HEK293T (cell line): ENCODE data around the gene COLEC12.

Experiments used
- ARNT ChIP-seq: fragments of 450-650 bp; IDR thresholded peaks from 2 replicates; pipeline ENCODE4 v1.6.1; 2017; ENCODE audit warnings: mild to moderate bottlenecking
- FOXM1 ChIP-seq: fragments of 450-650 bp; IDR thresholded peaks from 2 replicates; pipeline ENCODE4 v1.6.1; 2017; ENCODE audit warnings: mild to moderate bottlenecking, borderline replicate concordance
- HDGF ChIP-seq: fragments of 450-650 bp; IDR thresholded peaks from 2 replicates; pipeline ENCODE4 v1.6.1; 2017; ENCODE audit warnings: antibody characterized with exemption, borderline replicate concordance
- NFRKB ChIP-seq: fragments of 450-650 bp; IDR thresholded peaks from 2 replicates; pipeline ENCODE4 v1.6.1; 2016; ENCODE audit warnings: mild to moderate bottlenecking, moderate library complexity
- SP1 ChIP-seq: fragments of 450-650 bp; IDR thresholded peaks from 2 replicates; pipeline ENCODE4 v1.6.1; 2017
- TARDBP ChIP-seq: fragments of 450-650 bp; IDR thresholded peaks from 2 replicates; pipeline ENCODE4 v1.6.1; 2016
- ZNF384 ChIP-seq: fragments of 450-650 bp; IDR thresholded peaks from 2 replicates; pipeline ENCODE4 v1.6.1; 2016

DNA sequence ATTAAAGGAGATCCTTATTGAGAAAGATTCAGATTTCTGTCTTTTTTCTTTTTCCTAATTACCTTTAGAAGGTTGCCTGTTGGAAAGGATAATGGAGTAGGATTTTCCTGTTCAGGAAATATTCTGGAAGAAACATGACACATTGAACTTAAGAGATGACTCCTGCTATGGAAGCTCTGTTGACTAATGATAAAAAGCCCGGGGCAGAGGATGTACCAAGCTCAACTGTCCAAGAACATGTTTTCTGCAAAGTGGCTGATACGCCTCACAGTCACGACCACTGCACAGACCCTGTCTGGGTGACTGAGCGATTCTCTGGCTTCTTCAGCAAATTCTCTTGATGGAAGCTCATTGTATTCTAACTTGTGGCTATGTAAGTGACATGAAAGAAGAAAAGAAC lies 146.5 kb downstream of the COLEC12 start:
- TF ChIP-seq TARDBP (no peak), FOXM1 (no peak), ARNT (no peak), ZNF384 (no peak), HDGF (no peak), SP1 (no peak), NFRKB (no peak)
